OCI-LY7 (cell line): ENCODE results near the gene RMI2.

Source experiments
- CTCF ChIP-seq: fragments of 200-600 bp; sonication (generic); conservative IDR thresholded peaks from 2 replicates; pipeline ENCODE4 v1.5.1; 2014; ENCODE audit warnings: mild to moderate bottlenecking, antibody characterized with exemption, low read length, moderate library complexity, mixed read lengths
- EZH2phosphoT487 ChIP-seq: fragments of 200-600 bp; sonication (generic); IDR thresholded peaks from 2 replicates; pipeline ENCODE4 v1.6.1; 2018; ENCODE audit warnings: low read depth, borderline replicate concordance, mild to moderate bottlenecking, mixed run types, antibody characterized with exemption, low read length, moderate library complexity, mixed read lengths

DNA sequence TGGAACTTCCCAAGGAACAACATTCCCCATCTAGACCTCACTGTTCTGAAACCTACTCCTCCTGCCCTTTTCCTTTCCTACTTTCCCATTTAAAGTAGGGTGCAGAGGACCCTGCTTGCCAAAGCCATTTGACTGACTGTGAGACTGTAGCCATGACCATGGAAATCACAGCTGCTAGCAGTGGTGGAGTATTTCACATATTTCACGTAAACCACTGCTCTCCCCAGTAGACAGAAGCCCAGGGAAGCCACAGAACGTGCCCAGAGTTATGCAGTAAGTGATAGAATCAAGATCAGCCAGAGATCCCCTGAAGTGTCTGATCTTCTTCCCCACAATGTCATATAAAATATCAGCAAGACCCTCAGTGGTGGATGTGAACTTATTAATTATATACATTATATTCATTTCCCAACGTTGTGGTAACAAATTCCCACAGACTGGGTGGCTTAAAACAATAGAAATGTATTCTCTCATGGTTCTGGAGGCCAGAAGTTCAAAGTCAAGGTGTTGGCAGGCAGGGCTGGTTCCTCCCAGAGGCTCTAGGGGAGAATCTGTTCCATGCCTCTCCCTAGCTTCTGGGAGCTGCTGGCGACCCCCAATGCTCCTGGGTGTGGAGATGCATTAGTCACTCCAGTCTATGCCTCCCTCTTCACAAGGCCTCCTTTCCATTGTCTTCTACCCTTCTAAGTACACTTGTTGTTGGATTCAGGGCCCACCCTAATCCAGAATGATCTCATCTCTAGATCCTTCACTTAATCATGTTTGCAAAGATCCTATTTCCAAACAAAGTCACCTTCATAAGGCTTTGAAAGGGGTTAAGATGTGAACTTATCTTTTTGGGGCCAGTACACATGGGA, 43.4 kb upstream of the RMI2 start:
- TF ChIP-seq EZH2phosphoT487 (no peak), CTCF (no peak)
